Stimulated activated memory B cell treated with anti-CD40 and anti-IgM and Interleukin-4, amounts not matched to agents 10 μg/mL and 1 μg/mL and 100 μg/mL, for 72 hours (primary cell): ENCODE measurements around the gene CORO2A.

Experiments used
- ATAC-seq: fragments of 150-1000 bp; cut with Tn5 transposase; 2 replicates; pipeline ENCODE4 v1.10.0; 2021
- H3K27ac Mint-ChIP-seq: one replicate; pipeline ENCODE4 v1.8.0; 2022; ENCODE audit warnings: mild to moderate bottlenecking, mixed read lengths
- H3K27me3 Mint-ChIP-seq: one replicate; pipeline ENCODE4 v1.8.0; 2022; ENCODE audit warnings: mixed read lengths
- H3K36me3 Mint-ChIP-seq: one replicate; pipeline ENCODE4 v1.8.0; 2022; ENCODE audit warnings: mixed read lengths
- H3K4me1 Mint-ChIP-seq: one replicate; pipeline ENCODE4 v1.8.0; 2022; ENCODE audit warnings: mixed read lengths
- H3K4me3 Mint-ChIP-seq: one replicate; pipeline ENCODE4 v1.8.0; 2022; ENCODE audit warnings: mild to moderate bottlenecking, moderate library complexity, mixed read lengths
- H3K9me3 Mint-ChIP-seq: one replicate; pipeline ENCODE4 v1.8.0; 2022; ENCODE audit warnings: mixed read lengths

CORO2A gene

GRCh38 chr9:98075332-98075805, 117.1 kb downstream of the CORO2A start:
- H3K9me3 Mint-ChIP-seq: no peaks in the 10 kb centered on the region
- peak overlapping the region; percentile 36 for H3K27ac Mint-ChIP-seq
- peaks cover 17% of the 10 kb centered on the region for H3K4me1 Mint-ChIP-seq
- H3K27me3 Mint-ChIP-seq: no peaks in the 10 kb centered on the region
- no peak for ATAC-seq
- peaks cover 10% of the 10 kb centered on the region for H3K36me3 Mint-ChIP-seq
- H3K4me3 Mint-ChIP-seq: no peak overlapping the region

GRCh38 chr9:98074115-98074990, 118.1 kb downstream of the CORO2A start:
- H3K4me1 Mint-ChIP-seq: peaks cover 17% of the 10 kb centered on the region
- no peak for ATAC-seq
- H3K9me3 Mint-ChIP-seq: no peaks in the 10 kb centered on the region
- H3K27me3 Mint-ChIP-seq: no peaks in the 10 kb centered on the region
- peak overlapping the region; percentile 36 for H3K27ac Mint-ChIP-seq
- no peak overlapping the region for H3K4me3 Mint-ChIP-seq
- peaks cover 14% of the 10 kb centered on the region for H3K36me3 Mint-ChIP-seq

DNA sequence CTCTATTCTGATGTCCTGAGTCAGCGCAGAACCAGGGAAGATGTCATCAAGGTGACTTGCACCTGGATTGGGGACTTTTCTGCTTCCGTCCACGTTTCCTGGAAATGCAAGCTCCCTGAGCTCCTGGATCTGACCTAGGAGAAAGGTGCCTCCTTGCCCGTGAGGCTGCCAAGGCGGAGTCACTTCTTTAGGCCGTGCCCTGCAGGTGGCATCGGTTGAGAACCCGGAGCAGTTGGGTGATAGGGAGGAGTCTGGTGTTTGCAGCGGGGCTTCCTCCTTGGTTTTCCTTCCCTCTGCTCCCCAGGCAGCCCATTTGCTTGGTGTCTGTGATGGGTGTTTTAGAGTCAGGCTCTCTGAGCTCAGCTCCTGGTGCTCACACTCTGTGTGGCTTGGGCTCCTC, 120.7 kb downstream of the CORO2A start:
- Mint-ChIP-seq H3K27me3 (no peaks in the 10 kb centered on the region), H3K9me3 (no peaks in the 10 kb centered on the region), H3K27ac (no peak overlapping the region), H3K4me3 (no peak overlapping the region), H3K36me3 (peaks cover 11% of the 10 kb centered on the region), H3K4me1 (peaks cover 21% of the 10 kb centered on the region)
- ATAC-seq: no peak
